HG03108 (cell line): ENCODE data around the gene STBD1.
A peak's percentile ranks its signal among the peaks of the same experiment; 100 is the strongest.
"Not testable (repeated sequence)": the region's sequence is repeated elsewhere in the genome, so short reads cannot be mapped to it uniquely, and the experiment has no call there.

Experiments
- ATAC-seq: cut with Tn5 transposase; IDR thresholded peaks from one replicate; pipeline ENCODE4 v1.9.1; 2021; ENCODE audit warnings: moderate library complexity; ENCODE audit not compliant: unreplicated experiment

STBD1 gene

DNA sequence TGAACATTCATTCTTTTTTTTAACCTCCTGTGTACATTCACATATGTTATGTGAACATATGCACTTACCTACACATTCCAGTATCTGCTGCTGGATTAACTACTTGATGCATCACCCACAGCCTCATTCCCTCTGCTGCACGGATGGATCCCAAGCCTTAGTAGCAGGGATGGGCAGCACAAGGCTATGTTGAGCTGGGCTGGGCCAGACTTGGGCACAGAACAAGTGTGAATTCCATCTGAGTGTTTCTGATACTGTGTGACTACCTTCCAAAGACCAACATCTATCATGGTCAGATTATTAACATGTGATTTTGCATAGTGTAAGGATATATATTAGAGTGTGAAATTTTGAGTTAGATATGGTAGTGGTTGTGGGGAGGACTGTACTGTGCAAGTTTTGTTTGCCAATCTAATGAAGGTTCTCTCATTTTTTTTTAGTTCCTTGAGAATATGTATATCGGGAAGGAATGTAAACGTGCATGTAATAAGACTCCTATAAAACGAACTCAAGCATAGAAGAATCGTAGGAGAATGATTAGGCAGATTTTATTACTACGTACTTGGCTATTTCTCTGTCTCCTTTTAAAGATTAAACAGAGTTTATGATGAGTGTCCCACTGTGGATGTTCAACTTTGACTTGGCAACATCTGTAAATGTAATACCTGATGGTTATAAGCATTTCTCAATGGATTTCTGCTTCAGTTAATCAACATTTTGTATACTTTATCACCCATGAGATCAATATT lies 23.4 kb upstream of the STBD1 start:
- no peak for ATAC-seq

DNA sequence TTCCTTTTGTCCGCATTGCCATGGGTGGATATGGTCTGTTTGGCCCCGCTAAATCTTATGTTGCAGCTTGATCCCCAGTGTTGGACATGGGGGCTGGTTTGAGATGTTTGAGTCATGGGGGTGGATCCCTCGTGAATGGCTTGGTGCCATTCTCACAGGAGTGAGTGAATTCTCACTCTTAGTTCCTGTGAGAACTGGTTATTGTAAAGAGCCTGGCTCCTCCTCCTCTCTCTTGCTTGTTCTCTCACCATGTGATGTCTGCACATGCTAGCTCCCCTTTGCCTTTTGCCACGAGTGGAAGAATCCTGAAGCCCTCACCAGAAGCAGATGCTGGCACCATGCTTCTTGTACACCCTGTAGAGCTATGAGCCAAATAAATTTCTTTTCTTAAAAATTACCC lies 22.6 kb upstream of the STBD1 start:
- no peak for ATAC-seq

GRCh38 chr4:76287811-76288210 lies 18.7 kb upstream of the STBD1 start:
- not testable (repeated sequence) for ATAC-seq

DNA sequence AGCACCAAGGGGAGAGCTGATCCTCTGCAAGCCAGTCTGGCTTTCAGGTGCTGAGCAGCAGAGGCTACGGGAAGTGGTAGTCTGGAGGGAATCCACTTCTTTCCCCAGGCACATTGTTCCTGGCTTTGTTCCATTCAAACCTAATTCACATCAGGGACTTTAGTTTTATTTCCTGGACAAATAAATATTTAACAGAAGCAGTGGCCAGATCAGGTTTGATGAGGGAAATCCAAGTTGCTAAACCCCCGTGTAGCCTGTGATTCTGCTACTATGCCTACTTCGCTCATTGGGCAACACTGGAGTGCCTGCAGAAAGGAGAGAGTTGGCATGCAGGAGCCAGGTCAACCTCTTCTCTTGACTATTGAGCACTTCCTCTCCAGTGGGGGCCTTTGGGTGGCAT lies 13.8 kb upstream of the STBD1 start:
- ATAC-seq, result no peak

DNA sequence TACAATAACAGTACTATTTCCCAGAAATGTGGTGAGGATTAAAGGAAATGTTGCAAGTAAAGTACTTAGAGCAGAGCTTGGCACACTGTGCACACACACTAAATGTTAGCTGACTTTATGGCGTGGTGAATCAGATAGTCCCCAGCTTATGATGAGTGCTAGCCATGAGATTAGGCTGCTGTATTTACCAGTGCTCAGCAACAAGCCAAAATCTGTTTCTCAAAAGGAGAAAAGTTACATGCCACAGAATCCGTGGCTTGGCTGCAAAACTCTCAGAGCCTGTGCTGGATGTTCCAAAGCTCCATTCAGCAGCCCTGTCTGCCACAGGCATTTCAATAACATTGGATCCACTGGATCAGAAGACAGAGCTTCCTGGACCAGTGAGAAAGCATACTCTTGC lies 12.8 kb upstream of the STBD1 start:
- ATAC-seq, result no peak

DNA sequence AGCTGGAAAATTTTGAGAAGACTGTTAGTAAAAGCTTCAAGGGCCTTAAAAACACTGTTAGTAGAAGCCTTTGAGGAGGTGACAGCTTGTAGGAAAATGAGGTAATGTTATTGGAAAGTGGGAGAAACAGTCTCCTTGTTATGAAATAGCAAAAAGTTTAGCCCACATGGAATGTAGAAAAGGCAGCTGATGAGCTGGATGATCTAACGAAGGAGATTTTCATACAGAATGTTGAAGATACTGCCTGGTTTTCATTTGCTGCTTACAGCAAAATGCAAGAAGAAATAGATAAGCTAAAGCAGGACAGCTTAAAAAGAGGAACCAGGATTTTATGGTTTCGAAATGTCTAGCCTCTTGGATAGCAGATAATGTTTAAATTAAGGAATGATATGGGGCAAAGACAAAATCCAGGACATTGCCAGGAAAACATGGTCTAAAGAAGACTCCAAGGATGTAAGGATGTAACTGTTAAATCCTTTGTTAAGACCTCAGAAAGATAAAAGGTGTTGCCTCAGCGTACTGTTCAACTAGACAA lies 10.2 kb upstream of the STBD1 start:
- ATAC-seq, result no peak

DNA sequence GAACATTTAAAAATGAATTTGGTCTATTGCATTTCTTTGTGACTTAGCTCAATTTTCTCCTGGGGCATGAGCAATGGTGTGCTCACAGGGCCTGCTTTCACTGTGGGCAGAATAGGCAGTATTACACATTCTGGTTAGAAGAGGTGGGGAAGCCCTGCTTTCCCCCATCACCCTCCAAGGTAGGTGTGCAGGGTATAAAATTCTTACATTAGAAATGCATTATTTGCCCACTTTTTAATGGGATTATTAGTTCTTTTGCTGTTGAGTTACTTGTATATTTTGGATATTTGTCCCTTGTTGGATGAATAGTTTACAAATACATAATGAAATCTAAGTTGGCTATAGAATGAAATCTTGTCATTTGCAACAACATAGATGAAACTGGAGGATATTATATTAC lies 8.3 kb upstream of the STBD1 start:
- no peak for ATAC-seq

DNA sequence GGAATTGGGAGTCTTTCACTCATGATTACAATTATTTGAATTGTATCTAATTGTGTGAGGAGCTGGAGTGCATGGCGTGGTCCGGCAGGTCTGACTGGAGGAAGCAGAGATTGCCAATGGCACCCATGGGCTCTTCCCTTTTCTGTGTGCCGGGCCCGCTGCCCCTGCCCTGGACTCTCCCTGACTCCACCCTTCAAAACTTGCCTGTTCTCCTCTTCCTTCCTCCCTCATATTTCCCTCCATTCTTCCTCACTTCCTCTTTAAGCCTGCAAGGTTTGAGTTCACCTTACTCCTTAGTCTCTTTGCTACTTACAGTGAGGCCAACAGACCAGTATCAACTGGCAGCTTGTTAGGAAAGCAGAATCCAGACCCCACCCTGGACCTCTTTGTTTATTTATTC lies 6.5 kb upstream of the STBD1 start:
- ATAC-seq, result no peak

DNA sequence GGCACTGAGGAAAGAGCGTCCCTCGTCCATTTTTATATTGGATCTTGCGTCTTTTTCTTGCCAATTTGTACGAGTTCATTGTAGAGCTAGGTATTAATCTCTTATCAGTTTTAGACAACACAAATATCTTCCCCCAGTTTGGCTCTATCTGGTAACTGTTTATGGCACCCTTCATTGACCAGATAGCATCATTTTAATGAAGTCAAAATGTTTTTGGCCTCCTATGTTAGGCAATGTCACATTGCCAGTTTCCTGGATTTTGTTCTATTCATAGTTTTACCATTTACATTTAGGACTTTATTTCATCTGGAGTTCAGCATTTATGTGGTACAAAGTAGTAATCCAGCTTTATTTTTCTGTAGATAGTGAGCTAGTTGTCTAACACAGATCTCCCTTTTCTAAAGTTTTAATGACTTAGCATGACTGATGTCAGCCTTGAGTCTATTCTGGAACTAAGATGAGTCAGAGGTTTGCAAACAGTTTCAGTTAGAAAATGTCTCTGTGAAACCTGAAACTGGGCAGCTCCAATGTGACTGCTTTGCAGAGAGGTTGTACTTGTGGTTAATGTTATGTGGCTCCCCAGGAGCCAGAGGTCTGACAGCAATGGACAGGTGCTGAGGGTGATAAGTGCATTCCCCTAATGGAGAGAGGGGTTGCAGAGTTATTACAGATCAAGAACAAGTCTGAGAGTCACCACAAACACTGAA lies 5.3 kb upstream of the STBD1 start:
- peak; percentile 99 for ATAC-seq

GRCh38 chr4:76301775-76302162 lies 4.8 kb upstream of the STBD1 start:
- ATAC-seq, result no peak

GRCh38 chr4:76302826-76303438 lies 3.6 kb upstream of the STBD1 start:
- ATAC-seq, result no peak

DNA sequence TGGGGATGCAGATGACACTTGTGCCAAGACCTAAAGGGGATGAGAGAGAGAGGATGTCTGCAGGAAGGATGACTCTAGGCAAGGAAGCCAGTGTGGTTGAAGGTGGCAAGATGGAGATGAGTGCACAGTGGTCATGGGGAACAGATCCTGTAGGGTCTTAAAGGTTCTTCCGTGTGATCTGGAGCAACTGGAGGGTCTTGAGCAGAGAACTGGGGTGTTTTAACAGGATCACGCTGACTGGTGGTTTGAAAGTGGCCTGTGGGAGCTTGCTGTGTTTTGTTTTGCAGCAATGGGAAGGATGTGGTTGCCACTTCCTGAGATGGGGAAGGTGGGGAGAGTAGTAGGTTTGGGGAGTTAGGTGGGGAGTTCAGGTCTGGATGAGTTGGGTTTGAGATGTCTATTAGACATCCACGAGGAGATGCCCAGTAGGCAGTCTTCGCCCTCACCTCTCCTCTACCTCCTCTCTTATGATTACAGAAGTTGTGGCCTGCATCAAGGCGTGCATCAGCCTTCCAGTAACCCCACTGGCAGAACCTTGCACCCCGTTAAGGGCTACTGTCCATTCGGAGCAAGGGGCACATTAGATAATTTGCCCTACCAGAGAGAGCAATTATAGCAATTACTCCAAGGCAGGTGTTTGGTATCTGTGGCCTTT lies 1.4 kb upstream of the STBD1 start:
- no peak for ATAC-seq

DNA sequence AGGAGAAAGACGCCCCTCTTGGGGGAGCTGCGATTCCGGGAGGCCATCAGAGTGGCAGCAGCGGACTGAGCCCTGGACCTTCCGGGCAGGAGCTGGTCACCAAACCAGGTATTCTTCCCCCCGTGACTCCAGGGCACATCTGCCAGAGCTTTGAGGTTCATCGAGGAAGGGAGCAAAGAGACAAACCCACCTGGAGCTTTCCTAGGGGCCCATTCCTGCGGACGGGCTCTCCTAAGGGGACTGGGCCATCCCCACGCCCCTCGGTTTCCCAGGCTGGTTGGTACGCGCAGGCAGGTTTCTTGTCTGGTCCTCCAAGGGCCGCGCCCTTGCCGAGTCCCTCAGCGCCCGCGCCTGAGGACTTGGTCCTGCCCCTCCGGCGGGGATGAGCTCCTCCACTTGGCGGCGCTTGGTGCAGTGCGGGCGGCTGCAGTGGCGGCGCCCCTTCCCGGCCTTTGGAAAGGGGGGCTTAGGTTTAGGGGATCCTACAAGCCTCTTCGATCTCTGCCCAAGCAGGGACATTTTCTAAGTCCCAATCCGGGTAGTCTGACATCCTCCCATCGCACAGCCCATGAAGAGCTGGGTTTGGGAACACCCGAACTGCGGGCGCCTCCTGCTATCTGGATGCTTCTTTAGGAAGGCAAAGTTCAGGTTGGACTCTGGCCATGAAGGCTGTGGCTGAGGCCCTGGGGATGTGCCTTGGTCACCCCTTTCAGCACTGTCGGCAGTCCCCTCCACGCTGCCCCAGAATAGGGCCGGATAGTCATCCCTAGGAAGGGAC lies 538 bp downstream of the STBD1 start:
- no peak for ATAC-seq

- ATAC-seq, result no peak
These were observed 1.1 kb downstream of the STBD1 start for GRCh38 chr4:76307660-76308014.

DNA sequence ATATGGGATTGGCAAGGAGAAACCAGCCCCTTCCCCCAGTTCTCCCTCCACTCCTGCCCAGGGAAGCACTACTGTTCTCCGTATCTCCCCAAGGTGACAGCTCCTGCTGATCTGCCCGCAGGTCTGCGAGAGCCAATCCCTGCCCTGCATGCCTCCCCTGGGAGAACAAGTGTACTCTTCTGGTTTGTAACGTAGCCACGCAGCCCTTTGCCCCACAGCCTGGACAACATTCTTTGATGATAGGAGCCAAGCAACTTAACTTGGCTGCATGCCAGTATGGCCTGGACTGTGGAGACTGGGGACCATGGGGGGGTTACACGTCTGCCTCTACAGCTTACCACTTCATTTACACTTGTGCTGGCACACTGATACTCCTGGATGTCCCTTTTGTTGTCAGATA lies 2.0 kb downstream of the STBD1 start:
- no peak for ATAC-seq

DNA sequence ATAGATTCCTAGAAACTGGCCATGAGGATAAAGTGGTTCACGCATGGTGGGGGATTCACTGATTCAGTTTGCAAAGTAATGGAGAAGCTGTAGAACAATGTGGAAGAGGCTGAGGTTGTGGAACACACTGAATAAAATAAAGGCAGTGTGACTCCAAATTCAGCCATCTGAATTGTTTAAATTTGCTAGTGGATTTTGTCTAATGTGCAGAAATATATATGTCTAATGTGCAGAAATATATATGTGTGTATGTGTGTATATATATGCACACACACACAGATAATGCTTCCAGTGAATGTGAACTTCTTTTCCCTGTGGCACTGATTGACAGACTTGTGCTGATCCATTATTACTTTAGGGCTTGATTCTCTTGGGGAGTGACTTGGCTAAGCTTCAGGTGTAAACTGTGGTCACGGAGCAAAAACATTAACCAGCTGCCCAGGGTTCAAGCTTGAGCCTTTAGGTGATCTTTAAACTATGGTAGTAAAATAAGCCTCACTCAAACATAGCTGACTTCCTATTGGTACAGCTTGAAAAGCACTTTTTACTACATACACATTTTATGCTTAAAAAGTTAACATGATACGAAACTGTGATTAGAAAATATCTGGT lies 3.5 kb downstream of the STBD1 start:
- ATAC-seq, result no peak

- ATAC-seq, result no peak
These were observed 4.2 kb downstream of the STBD1 start for GRCh38 chr4:76310683-76311082.

DNA sequence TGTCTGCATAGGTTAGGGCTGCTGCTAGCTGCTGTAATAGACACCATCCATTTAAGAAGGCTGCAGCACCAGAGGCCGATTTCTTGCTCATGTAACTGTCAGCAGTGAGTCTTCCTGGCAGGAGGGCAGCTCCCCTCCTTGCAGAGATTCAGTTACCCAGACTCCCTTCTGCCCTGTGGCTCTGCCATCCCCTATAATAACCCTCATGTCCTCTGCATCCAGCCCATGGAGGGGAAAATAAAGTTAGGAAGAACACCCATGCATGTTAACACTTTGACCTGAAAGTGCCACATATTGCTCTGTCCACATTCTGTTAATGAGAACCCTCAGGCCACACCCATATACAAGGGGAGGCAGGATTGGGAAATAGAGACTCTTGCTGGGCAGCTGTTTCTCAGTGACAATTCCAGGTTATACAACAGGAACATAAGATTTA lies 5.4 kb downstream of the STBD1 start:
- ATAC-seq, result no peak

- no peak for ATAC-seq
These were observed 5.9 kb downstream of the STBD1 start for GRCh38 chr4:76312457-76312856.

DNA sequence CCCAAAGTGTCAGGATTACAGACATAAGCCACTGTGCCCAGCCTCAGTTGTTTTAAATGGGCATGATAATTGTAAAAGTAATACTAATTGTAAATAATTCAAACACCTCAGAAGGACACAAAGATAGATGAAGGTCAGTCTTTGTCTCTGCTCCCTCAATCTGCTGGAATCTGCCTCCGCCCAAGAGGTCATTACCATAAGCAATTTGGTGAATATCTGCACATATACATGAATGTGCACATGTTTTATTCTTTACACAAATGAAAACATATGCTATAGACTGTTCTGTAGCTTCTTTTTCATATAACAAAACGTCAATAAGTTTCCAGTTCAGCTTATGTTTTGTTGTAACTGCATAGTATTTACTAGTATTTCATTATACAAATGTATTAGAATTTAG lies 7.0 kb downstream of the STBD1 start:
- no peak for ATAC-seq
